H1 (cell line): ENCODE data around the gene UCKL1. TPM values are rescaled to one million over a fixed set of nuclear protein-coding genes. Genes with fewer than 3 reads are reported as not detected.

Source experiments
- CTBP2 ChIP-seq: IDR thresholded peaks from 2 replicates; pipeline ENCODE4 v1.7.0; 2011; ENCODE audit warnings: borderline replicate concordance, mild to moderate bottlenecking, moderate library complexity, mixed read lengths, low read length; ENCODE audit not compliant: insufficient read depth, insufficient read length
- RXRA ChIP-seq: IDR thresholded peaks from 2 replicates; pipeline ENCODE4 v1.6.1; 2011; ENCODE audit warnings: low read depth, mild to moderate bottlenecking, low read length, moderate library complexity; ENCODE audit not compliant: insufficient read depth
- SIX5 ChIP-seq: IDR thresholded peaks from 2 replicates; pipeline ENCODE4 v1.6.1; 2011; ENCODE audit warnings: mild to moderate bottlenecking, low read depth, low read length
- polyA plus RNA-seq, 7 experiments: library from polyadenylated mRNA; depleted of rRNA in 3 of 7; stranded (reverse) in 5 of 7; unstranded in 2 of 7; fragments of >200 nt in 5 of 7; fragments of 200-250 nt in 2 of 7; gene quantifications; 1 replicate in 5 of 7; 2 replicates in 1 of 7; 4 replicates in 1 of 7; pipeline versions ENCODE4 v1.2.1 to v1.2.3, GENCODE V29; 2011 to 2013; ENCODE audit warnings: missing spikeins in 2 of 7, mixed read lengths in 2 of 7
- total RNA-seq: library from RNA; stranded (reverse); fragmentation: NEBNext Ultra II Directional; extraction: Animal tissue kit (Norgen Biotek cat#: 25700); gene quantifications from 2 replicates; pipeline ENCODE4 v1.2.1, GENCODE V29; 2021
- TF ChIP-seq, protein P1 (sequence below): fragments of 300-600 bp; sonication (generic); IDR thresholded peaks from 2 replicates; pipeline ENCODE4 v1.7.1; 2012; ENCODE audit warnings: low read length, moderate library complexity, mild to moderate bottlenecking, inconsistent platforms; ENCODE audit not compliant: insufficient replicate concordance

Gene UCKL1
- total and polyA plus RNA-seq, 2 of the 8 experiments (the other 6 are each of a cell fraction or from before 2014, with no cell fraction given), result 36.5 to 91.2 TPM

DNA sequence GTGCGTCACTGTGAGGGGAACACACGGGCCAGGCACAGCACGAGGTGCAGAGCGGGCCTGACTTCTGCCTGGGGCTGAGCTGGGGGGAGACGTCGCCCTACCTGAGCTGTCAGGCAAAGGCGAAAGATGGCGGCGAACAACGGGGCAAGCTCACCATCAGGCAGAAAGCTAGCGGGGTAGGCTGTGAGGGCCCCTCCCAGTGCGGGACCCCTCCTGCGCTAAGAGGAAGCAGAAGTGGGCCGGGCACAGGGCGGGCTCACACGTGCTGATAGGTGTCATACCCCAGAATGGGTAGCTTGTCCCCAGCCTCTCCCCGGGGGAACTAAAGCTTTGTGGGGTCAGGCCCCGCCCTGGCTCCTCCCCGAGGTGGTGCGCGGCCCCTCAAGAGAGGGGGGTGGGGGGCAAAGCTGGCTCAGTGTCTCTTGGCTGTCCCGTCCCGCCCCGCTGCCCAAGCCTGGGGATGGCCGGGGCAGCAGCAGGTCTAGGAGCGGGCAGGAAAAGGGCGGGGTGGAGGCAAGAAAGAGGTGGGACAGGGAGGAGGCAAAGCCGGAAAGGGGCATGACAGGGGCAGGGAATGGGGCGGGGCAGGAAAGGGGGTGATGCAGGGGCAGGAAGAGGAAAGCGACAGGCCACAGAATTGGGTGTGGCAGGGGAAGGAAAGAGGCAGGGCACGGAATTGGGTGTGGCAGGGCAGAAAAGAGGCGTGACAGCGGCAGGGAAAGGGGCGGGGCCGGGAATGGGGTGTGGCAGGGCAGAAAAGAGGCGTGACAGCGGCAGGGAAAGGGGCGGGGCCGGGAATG lies 14.7 kb downstream of the UCKL1 start (continued):
- TF ChIP-seq, protein P1, sequence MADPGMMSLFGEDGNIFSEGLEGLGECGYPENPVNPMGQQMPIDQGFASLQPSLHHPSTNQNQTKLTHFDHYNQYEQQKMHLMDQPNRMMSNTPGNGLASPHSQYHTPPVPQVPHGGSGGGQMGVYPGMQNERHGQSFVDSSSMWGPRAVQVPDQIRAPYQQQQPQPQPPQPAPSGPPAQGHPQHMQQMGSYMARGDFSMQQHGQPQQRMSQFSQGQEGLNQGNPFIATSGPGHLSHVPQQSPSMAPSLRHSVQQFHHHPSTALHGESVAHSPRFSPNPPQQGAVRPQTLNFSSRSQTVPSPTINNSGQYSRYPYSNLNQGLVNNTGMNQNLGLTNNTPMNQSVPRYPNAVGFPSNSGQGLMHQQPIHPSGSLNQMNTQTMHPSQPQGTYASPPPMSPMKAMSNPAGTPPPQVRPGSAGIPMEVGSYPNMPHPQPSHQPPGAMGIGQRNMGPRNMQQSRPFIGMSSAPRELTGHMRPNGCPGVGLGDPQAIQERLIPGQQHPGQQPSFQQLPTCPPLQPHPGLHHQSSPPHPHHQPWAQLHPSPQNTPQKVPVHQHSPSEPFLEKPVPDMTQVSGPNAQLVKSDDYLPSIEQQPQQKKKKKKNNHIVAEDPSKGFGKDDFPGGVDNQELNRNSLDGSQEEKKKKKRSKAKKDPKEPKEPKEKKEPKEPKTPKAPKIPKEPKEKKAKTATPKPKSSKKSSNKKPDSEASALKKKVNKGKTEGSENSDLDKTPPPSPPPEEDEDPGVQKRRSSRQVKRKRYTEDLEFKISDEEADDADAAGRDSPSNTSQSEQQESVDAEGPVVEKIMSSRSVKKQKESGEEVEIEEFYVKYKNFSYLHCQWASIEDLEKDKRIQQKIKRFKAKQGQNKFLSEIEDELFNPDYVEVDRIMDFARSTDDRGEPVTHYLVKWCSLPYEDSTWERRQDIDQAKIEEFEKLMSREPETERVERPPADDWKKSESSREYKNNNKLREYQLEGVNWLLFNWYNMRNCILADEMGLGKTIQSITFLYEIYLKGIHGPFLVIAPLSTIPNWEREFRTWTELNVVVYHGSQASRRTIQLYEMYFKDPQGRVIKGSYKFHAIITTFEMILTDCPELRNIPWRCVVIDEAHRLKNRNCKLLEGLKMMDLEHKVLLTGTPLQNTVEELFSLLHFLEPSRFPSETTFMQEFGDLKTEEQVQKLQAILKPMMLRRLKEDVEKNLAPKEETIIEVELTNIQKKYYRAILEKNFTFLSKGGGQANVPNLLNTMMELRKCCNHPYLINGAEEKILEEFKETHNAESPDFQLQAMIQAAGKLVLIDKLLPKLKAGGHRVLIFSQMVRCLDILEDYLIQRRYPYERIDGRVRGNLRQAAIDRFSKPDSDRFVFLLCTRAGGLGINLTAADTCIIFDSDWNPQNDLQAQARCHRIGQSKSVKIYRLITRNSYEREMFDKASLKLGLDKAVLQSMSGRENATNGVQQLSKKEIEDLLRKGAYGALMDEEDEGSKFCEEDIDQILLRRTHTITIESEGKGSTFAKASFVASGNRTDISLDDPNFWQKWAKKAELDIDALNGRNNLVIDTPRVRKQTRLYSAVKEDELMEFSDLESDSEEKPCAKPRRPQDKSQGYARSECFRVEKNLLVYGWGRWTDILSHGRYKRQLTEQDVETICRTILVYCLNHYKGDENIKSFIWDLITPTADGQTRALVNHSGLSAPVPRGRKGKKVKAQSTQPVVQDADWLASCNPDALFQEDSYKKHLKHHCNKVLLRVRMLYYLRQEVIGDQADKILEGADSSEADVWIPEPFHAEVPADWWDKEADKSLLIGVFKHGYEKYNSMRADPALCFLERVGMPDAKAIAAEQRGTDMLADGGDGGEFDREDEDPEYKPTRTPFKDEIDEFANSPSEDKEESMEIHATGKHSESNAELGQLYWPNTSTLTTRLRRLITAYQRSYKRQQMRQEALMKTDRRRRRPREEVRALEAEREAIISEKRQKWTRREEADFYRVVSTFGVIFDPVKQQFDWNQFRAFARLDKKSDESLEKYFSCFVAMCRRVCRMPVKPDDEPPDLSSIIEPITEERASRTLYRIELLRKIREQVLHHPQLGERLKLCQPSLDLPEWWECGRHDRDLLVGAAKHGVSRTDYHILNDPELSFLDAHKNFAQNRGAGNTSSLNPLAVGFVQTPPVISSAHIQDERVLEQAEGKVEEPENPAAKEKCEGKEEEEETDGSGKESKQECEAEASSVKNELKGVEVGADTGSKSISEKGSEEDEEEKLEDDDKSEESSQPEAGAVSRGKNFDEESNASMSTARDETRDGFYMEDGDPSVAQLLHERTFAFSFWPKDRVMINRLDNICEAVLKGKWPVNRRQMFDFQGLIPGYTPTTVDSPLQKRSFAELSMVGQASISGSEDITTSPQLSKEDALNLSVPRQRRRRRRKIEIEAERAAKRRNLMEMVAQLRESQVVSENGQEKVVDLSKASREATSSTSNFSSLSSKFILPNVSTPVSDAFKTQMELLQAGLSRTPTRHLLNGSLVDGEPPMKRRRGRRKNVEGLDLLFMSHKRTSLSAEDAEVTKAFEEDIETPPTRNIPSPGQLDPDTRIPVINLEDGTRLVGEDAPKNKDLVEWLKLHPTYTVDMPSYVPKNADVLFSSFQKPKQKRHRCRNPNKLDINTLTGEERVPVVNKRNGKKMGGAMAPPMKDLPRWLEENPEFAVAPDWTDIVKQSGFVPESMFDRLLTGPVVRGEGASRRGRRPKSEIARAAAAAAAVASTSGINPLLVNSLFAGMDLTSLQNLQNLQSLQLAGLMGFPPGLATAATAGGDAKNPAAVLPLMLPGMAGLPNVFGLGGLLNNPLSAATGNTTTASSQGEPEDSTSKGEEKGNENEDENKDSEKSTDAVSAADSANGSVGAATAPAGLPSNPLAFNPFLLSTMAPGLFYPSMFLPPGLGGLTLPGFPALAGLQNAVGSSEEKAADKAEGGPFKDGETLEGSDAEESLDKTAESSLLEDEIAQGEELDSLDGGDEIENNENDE, result no peak
- TF ChIP-seq RXRA, result no peak
- no peak for TF ChIP-seq CTBP2
- no peak for TF ChIP-seq SIX5
